Osteocyte (in vitro differentiated cells): ENCODE results near the gene PRSS12. TPM values are rescaled to one million over a fixed set of nuclear protein-coding genes. Genes with fewer than 3 reads are reported as not detected.
"Not testable (repeated sequence)": the region's sequence is repeated elsewhere in the genome, so short reads cannot be mapped to it uniquely, and the experiment has no call there.

ENCODE experiments used
- DNase-seq: peaks from one replicate; pipeline ENCODE4 v3.0.0; 2021; ENCODE audit warnings: mixed read lengths; ENCODE audit not compliant: unreplicated experiment; ENCODE audit errors: extremely low spot score
- H3K27ac Mint-ChIP-seq: one replicate; pipeline ENCODE4 v1.8.0; 2021; ENCODE audit warnings: mild to moderate bottlenecking, mixed read lengths; ENCODE audit not compliant: unreplicated experiment
- H3K27me3 Mint-ChIP-seq: one replicate; pipeline ENCODE4 v1.8.0; 2021; ENCODE audit warnings: mixed read lengths; ENCODE audit not compliant: unreplicated experiment
- H3K36me3 Mint-ChIP-seq: one replicate; pipeline ENCODE4 v1.8.0; 2021; ENCODE audit warnings: mixed read lengths; ENCODE audit not compliant: unreplicated experiment
- H3K4me1 Mint-ChIP-seq: one replicate; pipeline ENCODE4 v1.8.0; 2021; ENCODE audit warnings: mixed read lengths; ENCODE audit not compliant: unreplicated experiment
- H3K4me3 Mint-ChIP-seq: one replicate; pipeline ENCODE4 v1.8.0; 2021; ENCODE audit warnings: mild to moderate bottlenecking, moderate library complexity, mixed read lengths; ENCODE audit not compliant: unreplicated experiment
- H3K9me3 Mint-ChIP-seq: one replicate; pipeline ENCODE4 v1.8.0; 2021; ENCODE audit warnings: mixed read lengths; ENCODE audit not compliant: unreplicated experiment
- CTCF ChIP-seq: fragments of 200-600 bp; sonication (generic); IDR thresholded peaks from 2 replicates; pipeline ENCODE4 v1.5.0; 2021; ENCODE audit warnings: antibody characterized with exemption, mild to moderate bottlenecking, moderate library complexity
- total RNA-seq: library from RNA; stranded (reverse); gene quantifications from 2 replicates; pipeline ENCODE4 v1.2.1, GENCODE V29; 2021

Gene PRSS12
- total RNA-seq, 1 donor from 2014 or later = 15.3 TPM

- H3K27me3 Mint-ChIP-seq = no peaks in the 10 kb centered on the region
- no peak for TF ChIP-seq CTCF
- H3K36me3 Mint-ChIP-seq = no peaks in the 10 kb centered on the region
- peak overlapping the region; percentile 67 for H3K27ac Mint-ChIP-seq
- peaks cover 15% of the 10 kb centered on the region for H3K4me1 Mint-ChIP-seq
- no peak for DNase-seq
- H3K9me3 Mint-ChIP-seq = peaks cover 3% of the 10 kb centered on the region
- no peak overlapping the region for H3K4me3 Mint-ChIP-seq
These were observed 44.2 kb upstream of the PRSS12 start for GRCh38 chr4:118396881-118397622.

GRCh38 chr4:118395057-118395644 is 42.3 kb upstream of the PRSS12 start:
- peaks cover 15% of the 10 kb centered on the region for H3K4me1 Mint-ChIP-seq
- no peaks in the 10 kb centered on the region for H3K27me3 Mint-ChIP-seq
- peak overlapping the region; percentile 23 for H3K27ac Mint-ChIP-seq

GRCh38 chr4:118392509-118392908 is 39.7 kb upstream of the PRSS12 start:
- H3K4me1 Mint-ChIP-seq = peaks cover 11% of the 10 kb centered on the region
- DNase-seq, H3K27ac Mint-ChIP-seq, H3K27me3 Mint-ChIP-seq, H3K4me3 Mint-ChIP-seq, H3K36me3 Mint-ChIP-seq, H3K9me3 Mint-ChIP-seq: not testable (repeated sequence)

More at GRCh38 chr4:118395057-118395644, 42.3 kb upstream of the PRSS12 start:
- no peak for DNase-seq
- Mint-ChIP-seq H3K36me3 (no peaks in the 10 kb centered on the region), H3K9me3 (peaks cover 3% of the 10 kb centered on the region), H3K4me3 (no peak overlapping the region)
- no peak for TF ChIP-seq CTCF

- no peak for DNase-seq
- Mint-ChIP-seq H3K27me3 (peaks cover 9% of the 10 kb centered on the region), H3K4me3 (no peak overlapping the region), H3K9me3 (peaks cover 3% of the 10 kb centered on the region), H3K27ac (no peak overlapping the region), H3K36me3 (no peaks in the 10 kb centered on the region), H3K4me1 (peaks cover 4% of the 10 kb centered on the region)
- TF ChIP-seq CTCF = no peak
These were observed 37.3 kb upstream of the PRSS12 start for GRCh38 chr4:118390121-118390520.

- no peaks in the 10 kb centered on the region for H3K36me3 Mint-ChIP-seq
- H3K4me1 Mint-ChIP-seq = peaks cover under 1% of the 10 kb centered on the region
- TF ChIP-seq CTCF = no peak
- H3K9me3 Mint-ChIP-seq = peaks cover 3% of the 10 kb centered on the region
- no peak overlapping the region for H3K27ac Mint-ChIP-seq
- no peak overlapping the region for H3K4me3 Mint-ChIP-seq
- no peak for DNase-seq
- H3K27me3 Mint-ChIP-seq = peaks cover 9% of the 10 kb centered on the region
These were observed 36.9 kb upstream of the PRSS12 start for GRCh38 chr4:118389721-118390120.
